H1 (cell line): Measurements from ENCODE around the gene PCDH7. TPM values are rescaled to one million over a fixed set of nuclear protein-coding genes. Genes with fewer than 3 reads are reported as not detected.

ENCODE experiments used
- CTCF ChIA-PET: fragments of 300-600 bp; sonication (Branson Sonifier 250); formaldehyde crosslinking; loops from one replicate; lab custom pipeline; 2021; ENCODE audit not compliant: partially characterized antibody; lab: Charles Lee
- POLR2A ChIA-PET: fragments of 300-600 bp; sonication (Branson Sonifier 250); formaldehyde crosslinking; loops from one replicate; lab custom pipeline; 2021; ENCODE audit warnings: inconsistent platforms; ENCODE audit not compliant: partially characterized antibody; lab: Charles Lee
- DNase-seq, 2 experiments: peaks; one replicate each; pipeline versions ENCODE4 v3.0.0 to v3.0.0-alpha.2; 2010 to 2022; ENCODE audit warnings: low spot score in 2 of 2, low read depth in 1 of 2, mixed read lengths in 1 of 2
- FAIRE-seq: peaks from 2 replicates; lab custom pipeline; 2011; peaks lifted over from hg19 to GRCh38; lab: Jason Lieb, UNC
- H2AFZ ChIP-seq: 2 replicates; pipeline ENCODE4 v1.8.1; 2012; ENCODE audit warnings: low read length, inconsistent platforms
- H2AK5ac ChIP-seq: 2 replicates; pipeline ENCODE4 v1.6.1; 2013; ENCODE audit warnings: low read depth, low read length
- H2BK120ac ChIP-seq: replicated peaks from 2 replicates; pipeline ENCODE3; 2013; ENCODE audit warnings: low read depth, low read length, inconsistent platforms
- H2BK12ac ChIP-seq: 2 replicates; pipeline ENCODE4 v1.6.1; 2013; ENCODE audit warnings: low read depth, low read length
- H2BK15ac ChIP-seq: 2 replicates; pipeline ENCODE4 v1.6.1; 2013; ENCODE audit warnings: low read length
- H2BK20ac ChIP-seq: 2 replicates; pipeline ENCODE4 v1.6.1; 2013; ENCODE audit warnings: low read length
- H2BK5ac ChIP-seq: 2 replicates; pipeline ENCODE4 v1.6.1; 2013; ENCODE audit warnings: low read depth, low read length
- H3K14ac ChIP-seq: 2 replicates; pipeline ENCODE4 v1.6.1; 2013; ENCODE audit warnings: inconsistent platforms; ENCODE audit not compliant: insufficient read length
- H3K18ac ChIP-seq: 2 replicates; pipeline ENCODE4 v1.6.1; 2013; ENCODE audit warnings: low read length; ENCODE audit errors: extremely low read depth
- H3K23ac ChIP-seq: 2 replicates; pipeline ENCODE4 v1.6.1; 2013; ENCODE audit warnings: inconsistent platforms; ENCODE audit not compliant: insufficient read length
- H3K23me2 ChIP-seq: 2 replicates; pipeline ENCODE4 v1.6.1; 2013; ENCODE audit warnings: low read depth, low read length
- H3K27ac ChIP-seq: 2 replicates; pipeline ENCODE4 v1.6.1; 2011; ENCODE audit warnings: low read depth, low read length, inconsistent platforms
- H3K27me3 ChIP-seq, 4 experiments: replicated peaks in 1 of 4; 1 replicate in 1 of 4; 2 replicates in 3 of 4; pipeline versions ENCODE4 v1.6.1 to v1.8.1; 2011 to 2013; ENCODE audit warnings: low read length in 3 of 4, mild to moderate bottlenecking in 3 of 4, inconsistent platforms in 2 of 4, mixed read lengths in 2 of 4, moderate library complexity in 1 of 4; ENCODE audit not compliant: control insufficient read depth in 3 of 4, insufficient read depth in 3 of 4; ENCODE audit errors: extremely low read depth in 1 of 4
- H3K36me3 ChIP-seq, 4 experiments: 2 replicates each; pipeline versions ENCODE4 v1.6.1 to v1.8.1; 2011 to 2013; ENCODE audit warnings: mild to moderate bottlenecking in 4 of 4, low read length in 3 of 4, moderate library complexity in 2 of 4, control low read depth in 1 of 4, inconsistent platforms in 1 of 4; ENCODE audit not compliant: insufficient read depth in 4 of 4, control insufficient read depth in 2 of 4
- H3K4ac ChIP-seq: replicated peaks from 2 replicates; pipeline ENCODE3; 2013; ENCODE audit warnings: low read length, low read depth, mixed read lengths, inconsistent platforms; ENCODE audit not compliant: insufficient read length
- H3K4me1 ChIP-seq, 4 experiments: replicated peaks in 1 of 4; 1 replicate in 1 of 4; 2 replicates in 3 of 4; pipeline versions ENCODE4 v1.6.1 to v1.8.1; 2011 to 2013; ENCODE audit warnings: low read length in 3 of 4, inconsistent platforms in 2 of 4, mixed read lengths in 1 of 4; ENCODE audit not compliant: insufficient read depth in 4 of 4, control insufficient read depth in 3 of 4
- H3K4me2 ChIP-seq, 2 experiments: 2 replicates each; pipeline versions ENCODE4 v1.6.1 to v1.8.1; 2011 to 2013; ENCODE audit warnings: low read depth in 2 of 2, low read length in 2 of 2, control low read depth in 1 of 2, inconsistent platforms in 1 of 2, mild to moderate bottlenecking in 1 of 2; ENCODE audit not compliant: insufficient read depth in 1 of 2
- H3K4me3 ChIP-seq, 4 experiments: fragments of 200-600, 300-600 bp in 1 of 4; sonication (generic), shearing (Covaris generic), sonication (Bioruptor Twin) in 1 of 4; 2 replicates each; pipeline versions ENCODE4 v1.5.1 to v1.8.1; 2011 to 2016; ENCODE audit warnings: low read length in 4 of 4, low read depth in 3 of 4, control low read depth in 2 of 4, inconsistent platforms in 2 of 4, mild to moderate bottlenecking in 2 of 4, mixed read lengths in 1 of 4, moderate library complexity in 1 of 4; ENCODE audit not compliant: insufficient read depth in 2 of 4; ENCODE audit errors: extremely low read depth in 1 of 4
- H3K56ac ChIP-seq: replicated peaks from 2 replicates; pipeline ENCODE3; 2013; ENCODE audit warnings: low read depth, mild to moderate bottlenecking, mixed read lengths, low read length, inconsistent platforms; ENCODE audit not compliant: insufficient read length
- H3K79me1 ChIP-seq: 2 replicates; pipeline ENCODE4 v1.6.1; 2013; ENCODE audit warnings: low read depth, low read length, control low read depth
- H3K79me2 ChIP-seq, 2 experiments: 2 replicates each; pipeline versions ENCODE4 v1.6.1 to v1.8.1; 2012 to 2013; ENCODE audit warnings: low read length in 2 of 2, mild to moderate bottlenecking in 2 of 2, inconsistent platforms in 1 of 2; ENCODE audit not compliant: insufficient read depth in 2 of 2, control insufficient read depth in 1 of 2
- H3K9ac ChIP-seq, 4 experiments: replicated peaks in 1 of 4; 1 replicate in 1 of 4; 2 replicates in 3 of 4; pipeline versions ENCODE4 v1.6.1 to v1.8.1; 2011 to 2013; ENCODE audit warnings: low read depth in 3 of 4, low read length in 3 of 4, control low read depth in 2 of 4, mild to moderate bottlenecking in 2 of 4, moderate library complexity in 2 of 4, inconsistent platforms in 1 of 4; ENCODE audit errors: extremely low read depth in 1 of 4
- H3K9me3 ChIP-seq, 2 experiments: 2 replicates each; pipeline versions ENCODE4 v1.6.1 to v1.8.1; 2012 to 2013; ENCODE audit warnings: mild to moderate bottlenecking in 2 of 2, moderate library complexity in 2 of 2, control low read depth in 1 of 2, inconsistent platforms in 1 of 2, low read depth in 1 of 2, low read length in 1 of 2, mixed read lengths in 1 of 2; ENCODE audit not compliant: insufficient read depth in 2 of 2
- H4K20me1 ChIP-seq, 2 experiments: replicated peaks in 1 of 2; 2 replicates each; pipeline versions ENCODE3 to v1.8.1; 2011 to 2013; ENCODE audit warnings: inconsistent platforms in 2 of 2, low read length in 2 of 2, mild to moderate bottlenecking in 1 of 2; ENCODE audit not compliant: insufficient read depth in 2 of 2, control insufficient read depth in 1 of 2
- H4K5ac ChIP-seq: 2 replicates; pipeline ENCODE4 v1.6.1; 2013; ENCODE audit warnings: low read length, low read depth, mixed read lengths, inconsistent platforms; ENCODE audit not compliant: insufficient read length
- H4K8ac ChIP-seq: 2 replicates; pipeline ENCODE4 v1.8.0; 2013; ENCODE audit warnings: mild to moderate bottlenecking, moderate library complexity, low read length, inconsistent platforms; ENCODE audit not compliant: insufficient read depth; ENCODE audit errors: extremely low read depth
- H4K91ac ChIP-seq: replicated peaks from 2 replicates; pipeline ENCODE3; 2013; ENCODE audit warnings: low read length, mixed read lengths, inconsistent platforms; ENCODE audit not compliant: insufficient read length
- BACH1 ChIP-seq: IDR thresholded peaks from 2 replicates; pipeline ENCODE4 v1.6.1; 2012; ENCODE audit warnings: low read length, improper control_type of control experiment
- CBX5 ChIP-seq: fragments of 300-800, 300-1000 bp; sonication (generic); IDR thresholded peaks from 2 replicates; pipeline ENCODE4 v1.7.1; 2016; ENCODE audit warnings: antibody characterized with exemption, low read length, low read depth
- CREB1 ChIP-seq: IDR thresholded peaks from 2 replicates; pipeline ENCODE4 v1.6.1; 2012; ENCODE audit warnings: inconsistent platforms
- CTBP2 ChIP-seq: IDR thresholded peaks from 2 replicates; pipeline ENCODE4 v1.7.0; 2011; ENCODE audit warnings: borderline replicate concordance, mild to moderate bottlenecking, moderate library complexity, mixed read lengths, low read length; ENCODE audit not compliant: insufficient read depth, insufficient read length
- HDAC6 ChIP-seq: IDR thresholded peaks from one replicate; pipeline ENCODE4 v1.7.1; 2012; ENCODE audit warnings: low read depth, mild to moderate bottlenecking, inconsistent platforms, low read length, moderate library complexity
- KDM4A ChIP-seq: IDR thresholded peaks from one replicate; pipeline ENCODE4 v1.7.1; 2012; ENCODE audit warnings: low read depth, mild to moderate bottlenecking, moderate library complexity, low read length, inconsistent platforms; ENCODE audit not compliant: severe bottlenecking
- NRF1 ChIP-seq: IDR thresholded peaks from 2 replicates; pipeline ENCODE4 v1.6.1; 2011; ENCODE audit warnings: mild to moderate bottlenecking, low read depth, low read length, improper control_type of control experiment
- RAD21 ChIP-seq, 2 experiments: IDR thresholded peaks in 1 of 2; conservative IDR thresholded peaks in 1 of 2; 2 replicates each; pipeline ENCODE4 v1.6.1; 2011; ENCODE audit warnings: low read depth in 2 of 2, low read length in 2 of 2, improper control_type of control experiment in 1 of 2, inconsistent platforms in 1 of 2, mild to moderate bottlenecking in 1 of 2, moderate library complexity in 1 of 2
- SIX5 ChIP-seq: IDR thresholded peaks from 2 replicates; pipeline ENCODE4 v1.6.1; 2011; ENCODE audit warnings: mild to moderate bottlenecking, low read depth, low read length
- SRF ChIP-seq: IDR thresholded peaks from 2 replicates; pipeline ENCODE4 v1.6.1; 2011; ENCODE audit warnings: mild to moderate bottlenecking, low read depth, low read length, moderate library complexity
- TAF1 ChIP-seq: IDR thresholded peaks from 2 replicates; pipeline ENCODE4 v1.6.1; 2011; ENCODE audit warnings: mild to moderate bottlenecking, low read depth, low read length
- TEAD4 ChIP-seq: IDR thresholded peaks from 2 replicates; pipeline ENCODE4 v1.6.1; 2012; ENCODE audit warnings: low read depth, low read length, inconsistent platforms, mixed read lengths
- YY1 ChIP-seq: IDR thresholded peaks from 2 replicates; pipeline ENCODE4 v1.6.1; 2011; ENCODE audit warnings: low read depth, mild to moderate bottlenecking, low read length
- WGBS, 2 experiments: shearing (Covaris generic) in 1 of 2; methylation state at CpG; one replicate each; pipeline versions ENCODE4 v1.1.6 to v1.1.7; 2013 to 2015; ENCODE audit warnings: low lambda C conversion rate in 2 of 2, mixed read lengths in 2 of 2, inconsistent platforms in 1 of 2, low coverage in 1 of 2, missing lambda C conversion rate in 1 of 2; ENCODE audit not compliant: insufficient replicate concordance in 2 of 2, insufficient coverage in 1 of 2, insufficient read length in 1 of 2; ENCODE audit errors: extremely low coverage in 1 of 2, missing lambda C conversion rate in 1 of 2; 5-methylcytosine and 5-hydroxymethylcytosine counted together
- polyA plus RNA-seq, 7 experiments: library from polyadenylated mRNA; depleted of rRNA in 3 of 7; stranded (reverse) in 5 of 7; unstranded in 2 of 7; fragments of >200 nt in 5 of 7; fragments of 200-250 nt in 2 of 7; gene quantifications; 1 replicate in 5 of 7; 2 replicates in 1 of 7; 4 replicates in 1 of 7; pipeline versions ENCODE4 v1.2.1 to v1.2.3, GENCODE V29; 2011 to 2013; ENCODE audit warnings: missing spikeins in 2 of 7, mixed read lengths in 2 of 7
- total RNA-seq: library from RNA; stranded (reverse); fragmentation: NEBNext Ultra II Directional; extraction: Animal tissue kit (Norgen Biotek cat#: 25700); gene quantifications from 2 replicates; pipeline ENCODE4 v1.2.1, GENCODE V29; 2021
- TF ChIP-seq, protein P1 (sequence below): IDR thresholded peaks from 2 replicates; pipeline ENCODE4 v1.6.1; 2011; ENCODE audit warnings: low read depth, mild to moderate bottlenecking, low read length; ENCODE audit not compliant: insufficient read depth

The PCDH7 gene
- total and polyA plus RNA-seq, 2 of the 8 experiments (the other 6 are each of a cell fraction or from before 2014, with no cell fraction given): 3.1 to 6.1 TPM

DNA sequence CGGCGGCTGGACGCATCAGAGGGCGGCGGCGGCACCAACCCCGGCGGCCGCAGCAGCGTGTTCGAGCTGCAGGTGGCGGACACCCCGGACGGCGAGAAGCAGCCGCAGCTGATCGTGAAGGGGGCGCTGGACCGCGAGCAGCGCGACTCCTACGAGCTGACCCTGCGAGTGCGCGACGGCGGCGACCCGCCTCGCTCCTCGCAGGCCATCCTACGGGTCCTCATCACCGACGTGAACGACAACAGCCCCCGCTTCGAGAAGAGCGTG, 1.9 kb downstream of the PCDH7 start:
- Histone ChIP-seq H3K4me1 (peaks cover 0 to 20% (median 13%) of the 10 kb centered on the region in 4 experiments; a peak in 6 of 7 replicates), H3K56ac (no peak overlapping the region), H3K4me2 (peak overlapping the region; percentile 89 to 100), H4K20me1 (peaks cover 0 to 18% of the 10 kb centered on the region in 2 experiments), H4K91ac (no peak overlapping the region), H3K79me2 (no peaks in the 10 kb centered on the region; a peak in 1 of 4 replicates), H3K9me3 (no peaks in the 10 kb centered on the region; a peak in 1 of 4 replicates), H3K18ac (no peak overlapping the region), H3K23me2 (peaks cover 53% of the 10 kb centered on the region), H3K79me1 (peaks cover 2% of the 10 kb centered on the region; the same call in 1 of the 2 replicates), H3K27ac (no peak overlapping the region), H2BK15ac (no peak overlapping the region), H3K23ac (no peak overlapping the region), H3K27me3 (peaks cover 17 to 49% (median 41%) of the 10 kb centered on the region in 4 experiments), H4K5ac (no peak overlapping the region), H3K36me3 (no peaks in the 10 kb centered on the region), H4K8ac (peak overlapping the region; percentile 92; the same call in 1 of the 2 replicates), H3K4me3 (peak overlapping the region; percentile 63 to 86 (median 76)), H2BK120ac (no peak overlapping the region), H3K4ac (no peak overlapping the region), H3K9ac (no peak overlapping the region), H2BK12ac (0 out of 2 replicates have a peak overlapping the region, but pooled peaks have one; percentile 85), H2AK5ac (no peak overlapping the region), H2BK20ac (no peak overlapping the region), H2BK5ac (0 out of 2 replicates have a peak overlapping the region, but pooled peaks have one; percentile 30), H2AFZ (peak overlapping the region; percentile 84; the same call in 1 of the 2 replicates), H3K14ac (no peak overlapping the region)
- no peak for DNase-seq
- WGBS, 2 experiments: 3% methylated on average over 32 of the region's 39 CpGs; no CpG with 5 or more reads in 1 of the 2 experiments
- POLR2A ChIA-PET: interaction anchor here (0.8 kb wide), 1 partner anchor 8 kb away, joined by 3 read pairs; no protein-coding TSS in a partner anchor
- CTCF ChIA-PET: interaction anchor here (0.8 to 1.5 kb wide), 7 partner anchors 15 to 954 kb away, joined by 3 to 5 read pairs (median 3); no protein-coding TSS in a partner anchor
- no peak for FAIRE-seq
- no peak for TF ChIP-seq TAF1
- TF ChIP-seq TEAD4: no peak
- no peak for TF ChIP-seq YY1
- no peak for TF ChIP-seq SIX5
- TF ChIP-seq BACH1: no peak
- TF ChIP-seq CTBP2: no peak
- no peak for TF ChIP-seq KDM4A
- no peak for TF ChIP-seq NRF1
- TF ChIP-seq SRF: no peak
- no peak for TF ChIP-seq HDAC6
- no peak for TF ChIP-seq RAD21 (IDR thresholded peaks at IDR 0.05 in 1 of 2, conservative IDR thresholded peaks at IDR 0.05 in 1 of 2; ENCODE audit: low read depth in 2 of 2, low read length in 2 of 2)
- 0 out of 2 replicates have a peak, but pooled peaks have one; percentile 7 for TF ChIP-seq CREB1
- TF ChIP-seq, protein P1, sequence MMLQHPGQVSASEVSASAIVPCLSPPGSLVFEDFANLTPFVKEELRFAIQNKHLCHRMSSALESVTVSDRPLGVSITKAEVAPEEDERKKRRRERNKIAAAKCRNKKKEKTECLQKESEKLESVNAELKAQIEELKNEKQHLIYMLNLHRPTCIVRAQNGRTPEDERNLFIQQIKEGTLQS: no peak
- TF ChIP-seq CBX5: no peak
